CD4-positive, alpha-beta T cell treated with Interferon gamma for 1 hour (primary cell): ENCODE measurements around the gene WDR33.
"Not testable (repeated sequence)": the region's sequence is repeated elsewhere in the genome, so short reads cannot be mapped to it uniquely, and the experiment has no call there.

Experiments used
- DNase-seq: peaks from one replicate; pipeline ENCODE4 v3.0.0-alpha.2; 2020

Gene WDR33

GRCh38 chr2:127807678-127808353, 3.2 kb downstream of the WDR33 start:
- DNase-seq: no peak

GRCh38 chr2:127806860-127807259, 4.1 kb downstream of the WDR33 start:
- not testable (repeated sequence) for DNase-seq

GRCh38 chr2:127805491-127805890, 5.5 kb downstream of the WDR33 start:
- no peak for DNase-seq

GRCh38 chr2:127799926-127800325, 11.0 kb downstream of the WDR33 start:
- DNase-seq: no peak

- DNase-seq: no peak
Measured at GRCh38 chr2:127796389-127796788, 14.6 kb downstream of the WDR33 start.

GRCh38 chr2:127794901-127795300, 16.1 kb downstream of the WDR33 start:
- DNase-seq: not testable (repeated sequence)

GRCh38 chr2:127792805-127793204, 18.2 kb downstream of the WDR33 start:
- no peak for DNase-seq

GRCh38 chr2:127790694-127791529, 20.1 kb downstream of the WDR33 start:
- DNase-seq: no peak

GRCh38 chr2:127786048-127786809, 24.7 kb downstream of the WDR33 start:
- DNase-seq: no peak

GRCh38 chr2:127784965-127785518, 25.9 kb downstream of the WDR33 start:
- DNase-seq: no peak

GRCh38 chr2:127783101-127783500, 27.9 kb downstream of the WDR33 start:
- DNase-seq: no peak

GRCh38 chr2:127778850-127779249, 32.1 kb downstream of the WDR33 start:
- no peak for DNase-seq

GRCh38 chr2:127778447-127778846, 32.5 kb downstream of the WDR33 start:
- no peak for DNase-seq

GRCh38 chr2:127776122-127776780, 34.7 kb downstream of the WDR33 start:
- no peak for DNase-seq

- DNase-seq: no peak
Measured at GRCh38 chr2:127771756-127772155, 39.2 kb downstream of the WDR33 start.

- DNase-seq: no peak
Measured at GRCh38 chr2:127770973-127771735, 39.8 kb downstream of the WDR33 start.

GRCh38 chr2:127770534-127770933, 40.4 kb downstream of the WDR33 start:
- not testable (repeated sequence) for DNase-seq

GRCh38 chr2:127769587-127769986, 41.4 kb downstream of the WDR33 start:
- no peak for DNase-seq

- no peak for DNase-seq
Measured at GRCh38 chr2:127768775-127769479, 42.0 kb downstream of the WDR33 start.

- DNase-seq: no peak
Measured at GRCh38 chr2:127763776-127764175, 47.2 kb downstream of the WDR33 start.

GRCh38 chr2:127762846-127763245, 48.1 kb downstream of the WDR33 start:
- DNase-seq: no peak
